KMS-11 (cell line): ENCODE data around the gene PIK3CD.

Experiments
- H2AFZ ChIP-seq: fragments of 200-600 bp; sonication (generic); 2 replicates; pipeline ENCODE4 v1.6.1; 2016; ENCODE audit warnings: antibody characterized with exemption, mixed run types, low read depth
- H3K27ac ChIP-seq: fragments of 200-600 bp; sonication (generic); 2 replicates; pipeline ENCODE4 v1.6.1; 2016; ENCODE audit warnings: mild to moderate bottlenecking, mixed run types
- H3K27me3 ChIP-seq: fragments of 200-600 bp; sonication (generic); 2 replicates; pipeline ENCODE4 v1.6.1; 2017; ENCODE audit warnings: mild to moderate bottlenecking, low read depth, mixed run types, moderate library complexity; ENCODE audit not compliant: insufficient read depth
- H3K36me3 ChIP-seq: fragments of 200-600 bp; sonication (generic); 2 replicates; pipeline ENCODE4 v1.6.1; 2017; ENCODE audit warnings: mild to moderate bottlenecking, mixed run types; ENCODE audit not compliant: insufficient read depth
- H3K4me1 ChIP-seq: fragments of 200-600 bp; sonication (generic); 2 replicates; pipeline ENCODE4 v1.6.1; 2016; ENCODE audit warnings: mild to moderate bottlenecking, low read depth, mixed run types; ENCODE audit not compliant: poor library complexity, severe bottlenecking
- H3K4me2 ChIP-seq: fragments of 200-600 bp; sonication (generic); 2 replicates; pipeline ENCODE4 v1.7.0; 2016; ENCODE audit warnings: mild to moderate bottlenecking, mixed run types
- H3K4me3 ChIP-seq: fragments of 200-600 bp; sonication (generic); IDR thresholded peaks from 2 replicates; pipeline ENCODE4 v1.6.1; 2017; ENCODE audit warnings: low read depth, low read length, mixed read lengths; ENCODE audit not compliant: insufficient read depth
- H3K79me2 ChIP-seq: fragments of 200-600 bp; sonication (generic); 2 replicates; pipeline ENCODE4 v1.6.1; 2016; ENCODE audit warnings: low read depth, mixed run types; ENCODE audit not compliant: insufficient read depth
- H3K9ac ChIP-seq: fragments of 200-600 bp; sonication (generic); 2 replicates; pipeline ENCODE4 v1.6.1; 2016; ENCODE audit warnings: mild to moderate bottlenecking, mixed run types
- H4K20me1 ChIP-seq: fragments of 200-600 bp; sonication (generic); 2 replicates; pipeline ENCODE4 v1.6.1; 2016; ENCODE audit warnings: mild to moderate bottlenecking, mixed run types; ENCODE audit not compliant: insufficient read depth
- TF ChIP-seq, protein P1 (sequence below): fragments of 200-600 bp; sonication (generic); conservative IDR thresholded peaks from 2 replicates; pipeline ENCODE4 v1.6.1; 2017; ENCODE audit warnings: low read depth, mild to moderate bottlenecking, antibody characterized with exemption, low read length, moderate library complexity, mixed read lengths

Gene PIK3CD

GRCh38 chr1:9723926-9724325 is 72.4 kb downstream of the PIK3CD start:
- H3K27me3 ChIP-seq = no peaks in the 10 kb centered on the region
- H4K20me1 ChIP-seq = no peaks in the 10 kb centered on the region
- H3K36me3 ChIP-seq = no peaks in the 10 kb centered on the region
- TF ChIP-seq, protein P1, sequence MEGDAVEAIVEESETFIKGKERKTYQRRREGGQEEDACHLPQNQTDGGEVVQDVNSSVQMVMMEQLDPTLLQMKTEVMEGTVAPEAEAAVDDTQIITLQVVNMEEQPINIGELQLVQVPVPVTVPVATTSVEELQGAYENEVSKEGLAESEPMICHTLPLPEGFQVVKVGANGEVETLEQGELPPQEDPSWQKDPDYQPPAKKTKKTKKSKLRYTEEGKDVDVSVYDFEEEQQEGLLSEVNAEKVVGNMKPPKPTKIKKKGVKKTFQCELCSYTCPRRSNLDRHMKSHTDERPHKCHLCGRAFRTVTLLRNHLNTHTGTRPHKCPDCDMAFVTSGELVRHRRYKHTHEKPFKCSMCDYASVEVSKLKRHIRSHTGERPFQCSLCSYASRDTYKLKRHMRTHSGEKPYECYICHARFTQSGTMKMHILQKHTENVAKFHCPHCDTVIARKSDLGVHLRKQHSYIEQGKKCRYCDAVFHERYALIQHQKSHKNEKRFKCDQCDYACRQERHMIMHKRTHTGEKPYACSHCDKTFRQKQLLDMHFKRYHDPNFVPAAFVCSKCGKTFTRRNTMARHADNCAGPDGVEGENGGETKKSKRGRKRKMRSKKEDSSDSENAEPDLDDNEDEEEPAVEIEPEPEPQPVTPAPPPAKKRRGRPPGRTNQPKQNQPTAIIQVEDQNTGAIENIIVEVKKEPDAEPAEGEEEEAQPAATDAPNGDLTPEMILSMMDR = no peak
- H3K27ac ChIP-seq = no peak overlapping the region
- no peak overlapping the region for H2AFZ ChIP-seq
- peaks cover 5% of the 10 kb centered on the region for H3K4me1 ChIP-seq
- no peak overlapping the region for H3K4me2 ChIP-seq
- H3K9ac ChIP-seq = no peak overlapping the region
- H3K4me3 ChIP-seq = no peak overlapping the region
- no peaks in the 10 kb centered on the region for H3K79me2 ChIP-seq

- no peaks in the 10 kb centered on the region for H3K27me3 ChIP-seq
- peaks cover 5% of the 10 kb centered on the region for H3K4me1 ChIP-seq
- TF ChIP-seq, protein P1 = peak; percentile 79
- H4K20me1 ChIP-seq = no peaks in the 10 kb centered on the region
- H3K4me2 ChIP-seq = no peak overlapping the region
- H2AFZ ChIP-seq = no peak overlapping the region
- no peaks in the 10 kb centered on the region for H3K79me2 ChIP-seq
- H3K9ac ChIP-seq = no peak overlapping the region
- no peak overlapping the region for H3K27ac ChIP-seq
- H3K4me3 ChIP-seq = no peak overlapping the region
- H3K36me3 ChIP-seq = no peaks in the 10 kb centered on the region
Measured at GRCh38 chr1:9724706-9725476, 73.4 kb downstream of the PIK3CD start.

- no peak overlapping the region for H3K4me2 ChIP-seq
- H2AFZ ChIP-seq = no peak overlapping the region
- H3K4me3 ChIP-seq = no peak overlapping the region
- no peaks in the 10 kb centered on the region for H4K20me1 ChIP-seq
- H3K36me3 ChIP-seq = peaks cover 2% of the 10 kb centered on the region; the same call in 1 of the 2 replicates
- H3K27ac ChIP-seq = no peak overlapping the region
- no peaks in the 10 kb centered on the region for H3K79me2 ChIP-seq
- H3K9ac ChIP-seq = no peak overlapping the region
- peaks cover 3% of the 10 kb centered on the region for H3K4me1 ChIP-seq
- TF ChIP-seq, protein P1 = no peak
- no peaks in the 10 kb centered on the region for H3K27me3 ChIP-seq
Measured at GRCh38 chr1:9726406-9726805, 74.9 kb downstream of the PIK3CD start.

GRCh38 chr1:9726905-9727595 is 75.5 kb downstream of the PIK3CD start:
- no peak overlapping the region for H3K4me2 ChIP-seq
- H3K4me1 ChIP-seq = no peaks in the 10 kb centered on the region
- H2AFZ ChIP-seq = no peak overlapping the region
- H3K36me3 ChIP-seq = peaks cover 6% of the 10 kb centered on the region; the same call in 1 of the 2 replicates
- no peaks in the 10 kb centered on the region for H3K79me2 ChIP-seq
- no peak overlapping the region for H3K27ac ChIP-seq
- H3K9ac ChIP-seq = no peak overlapping the region
- no peaks in the 10 kb centered on the region for H3K27me3 ChIP-seq
- H4K20me1 ChIP-seq = no peaks in the 10 kb centered on the region
- TF ChIP-seq, protein P1 = no peak
- H3K4me3 ChIP-seq = no peak overlapping the region
